HL-60/S4 (cell line): ENCODE data around the gene PRRX1.

Experiments
- in situ Hi-C: fragments of 300-500 bp; cut with MboI; formaldehyde crosslinking; loops from 2 replicates; pipeline ENCODE4 v1.14.3; 2022; ENCODE audit warnings: low sequenced_read_pairs

The PRRX1 gene

GRCh38 chr1:170714938-170715337 lies 51.0 kb downstream of the PRRX1 start:
- in situ Hi-C loops: no loop called here

GRCh38 chr1:170716835-170717429 lies 53.0 kb downstream of the PRRX1 start:
- in situ Hi-C loops: no loop called here

- in situ Hi-C loops: no loop called here
Measured at GRCh38 chr1:170720661-170721060, 56.7 kb downstream of the PRRX1 start.

GRCh38 chr1:170721621-170722020 lies 57.7 kb downstream of the PRRX1 start:
- in situ Hi-C loops: no loop called here

- in situ Hi-C loops: no loop called here
Measured at GRCh38 chr1:170723518-170723917, 59.6 kb downstream of the PRRX1 start.

GRCh38 chr1:170725326-170725725 lies 61.4 kb downstream of the PRRX1 start:
- in situ Hi-C loops: no loop called here

GRCh38 chr1:170727963-170728362 lies 64.0 kb downstream of the PRRX1 start:
- in situ Hi-C loops: no loop called here

GRCh38 chr1:170729225-170730002 lies 65.5 kb downstream of the PRRX1 start:
- in situ Hi-C loops: no loop called here

GRCh38 chr1:170730014-170730413 lies 66.1 kb downstream of the PRRX1 start:
- in situ Hi-C loops: no loop called here

GRCh38 chr1:170730438-170730837 lies 66.5 kb downstream of the PRRX1 start:
- in situ Hi-C loops: no loop called here

GRCh38 chr1:170731566-170732251 lies 67.8 kb downstream of the PRRX1 start:
- in situ Hi-C loops: no loop called here

GRCh38 chr1:170732252-170732588 lies 68.3 kb downstream of the PRRX1 start:
- in situ Hi-C loops: no loop called here

GRCh38 chr1:170734412-170735175 lies 70.7 kb downstream of the PRRX1 start:
- in situ Hi-C loops: no loop called here

- in situ Hi-C loops: no loop called here
Measured at GRCh38 chr1:170735366-170736263, 71.7 kb downstream of the PRRX1 start.

GRCh38 chr1:170739803-170740202 lies 75.9 kb downstream of the PRRX1 start:
- in situ Hi-C loops: no loop called here

GRCh38 chr1:170741678-170742077 lies 77.7 kb downstream of the PRRX1 start:
- in situ Hi-C loops: no loop called here

- in situ Hi-C loops: no loop called here
Measured at GRCh38 chr1:170742600-170742999, 78.7 kb downstream of the PRRX1 start.

GRCh38 chr1:170743083-170743482 lies 79.2 kb downstream of the PRRX1 start:
- in situ Hi-C loops: no loop called here

GRCh38 chr1:170749549-170749948 lies 85.6 kb downstream of the PRRX1 start:
- in situ Hi-C loops: no loop called here

GRCh38 chr1:170749959-170750358 lies 86.0 kb downstream of the PRRX1 start:
- in situ Hi-C loops: no loop called here
